Medulla oblongata (tissue), 1 donor: Measurements from ENCODE around the gene ZSWIM6.

ENCODE experiments used
- DNase-seq: peaks from one replicate; pipeline ENCODE4 v3.0.0-alpha.2; 2015; ENCODE audit errors: extremely low spot score

The ZSWIM6 gene

GRCh38 chr5:61332851-61333320 lies 828 bp downstream of the ZSWIM6 start:
- DNase-seq = peak; percentile 38

- DNase-seq = peak; percentile 44
These were observed 1.4 kb downstream of the ZSWIM6 start for GRCh38 chr5:61333321-61333953.

GRCh38 chr5:61333954-61334867 lies 2.2 kb downstream of the ZSWIM6 start:
- DNase-seq = peak; percentile 47

GRCh38 chr5:61334868-61335615 lies 3.0 kb downstream of the ZSWIM6 start:
- DNase-seq = peak; percentile 68

- no peak for DNase-seq
These were observed 7.7 kb downstream of the ZSWIM6 start for GRCh38 chr5:61339764-61340163.

- no peak for DNase-seq
These were observed 8.8 kb downstream of the ZSWIM6 start for GRCh38 chr5:61340775-61341361.

- no peak for DNase-seq
These were observed 10.0 kb downstream of the ZSWIM6 start for GRCh38 chr5:61342071-61342501.

GRCh38 chr5:61344187-61344944 lies 12.3 kb downstream of the ZSWIM6 start:
- no peak for DNase-seq

GRCh38 chr5:61346511-61346910 lies 14.5 kb downstream of the ZSWIM6 start:
- no peak for DNase-seq

GRCh38 chr5:61347080-61347479 lies 15.0 kb downstream of the ZSWIM6 start:
- DNase-seq = no peak

- no peak for DNase-seq
These were observed 16.4 kb downstream of the ZSWIM6 start for GRCh38 chr5:61348447-61348846.

- DNase-seq = no peak
These were observed 17.9 kb downstream of the ZSWIM6 start for GRCh38 chr5:61349935-61350334.

- no peak for DNase-seq
These were observed 18.5 kb downstream of the ZSWIM6 start for GRCh38 chr5:61350535-61350934.

- no peak for DNase-seq
These were observed 19.7 kb downstream of the ZSWIM6 start for GRCh38 chr5:61351733-61352132.

- no peak for DNase-seq
These were observed 20.1 kb downstream of the ZSWIM6 start for GRCh38 chr5:61352180-61352579.

- DNase-seq = no peak
These were observed 20.6 kb downstream of the ZSWIM6 start for GRCh38 chr5:61352612-61353156.

GRCh38 chr5:61353293-61353692 lies 21.2 kb downstream of the ZSWIM6 start:
- no peak for DNase-seq

GRCh38 chr5:61354199-61354598 lies 22.1 kb downstream of the ZSWIM6 start:
- DNase-seq = no peak

- DNase-seq = no peak
These were observed 25.7 kb downstream of the ZSWIM6 start for GRCh38 chr5:61357745-61358144.

- DNase-seq = no peak
These were observed 30.8 kb downstream of the ZSWIM6 start for GRCh38 chr5:61362796-61363368.
